ENCODE data around the gene VAV2.

Gene VAV2

DNA sequence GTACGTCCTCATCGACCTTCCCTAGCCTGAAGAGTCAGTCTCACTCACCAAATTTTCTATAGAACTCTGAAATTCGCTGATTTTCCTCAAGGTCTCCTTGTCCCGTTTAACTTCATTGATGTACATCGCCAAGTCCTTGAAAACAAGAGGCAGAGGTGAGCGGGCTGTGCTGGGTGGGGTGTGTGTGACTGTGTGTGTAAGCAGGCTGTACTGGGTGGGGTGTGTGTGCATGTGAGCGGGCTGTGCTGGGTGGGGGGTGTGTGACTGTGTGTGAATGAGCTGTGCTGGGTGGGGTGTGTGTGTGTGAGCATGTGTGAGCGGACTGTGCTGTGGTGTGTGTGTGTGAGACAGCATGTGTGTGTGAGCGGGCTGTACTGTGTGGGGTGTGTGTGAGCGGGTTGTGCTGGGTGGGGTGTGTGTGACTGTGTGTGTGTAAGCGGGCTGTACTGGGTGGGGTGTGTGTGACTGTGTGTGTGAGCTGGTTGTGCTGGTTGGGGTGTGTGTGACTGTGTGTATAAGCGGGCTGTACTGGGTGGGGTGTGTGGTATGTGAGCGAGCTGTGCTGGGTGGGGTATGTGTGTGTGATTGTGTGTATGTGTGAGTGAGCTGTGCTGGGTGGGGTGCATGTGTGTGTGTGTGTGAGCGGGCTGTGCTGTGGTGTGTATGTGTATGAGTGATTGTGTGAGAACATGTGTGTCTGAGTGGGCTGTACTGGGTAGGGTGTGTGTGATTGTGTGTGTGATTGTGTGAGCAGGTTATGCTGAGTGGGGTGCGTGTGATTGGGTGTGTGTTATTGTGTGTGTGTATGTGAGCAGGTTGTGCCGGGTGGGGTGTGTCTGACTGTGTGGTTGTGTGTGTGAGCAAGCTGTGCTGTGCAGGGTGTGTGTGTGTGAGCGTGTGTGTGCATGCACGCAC, 200.1 kb downstream of the VAV2 start:
- no peak for DNase-seq
- intact Hi-C loops (cut with DNase I) = loop anchor here (2.0 kb wide), 1 partner anchor 203 kb away; no protein-coding TSS in a partner anchor

DNA sequence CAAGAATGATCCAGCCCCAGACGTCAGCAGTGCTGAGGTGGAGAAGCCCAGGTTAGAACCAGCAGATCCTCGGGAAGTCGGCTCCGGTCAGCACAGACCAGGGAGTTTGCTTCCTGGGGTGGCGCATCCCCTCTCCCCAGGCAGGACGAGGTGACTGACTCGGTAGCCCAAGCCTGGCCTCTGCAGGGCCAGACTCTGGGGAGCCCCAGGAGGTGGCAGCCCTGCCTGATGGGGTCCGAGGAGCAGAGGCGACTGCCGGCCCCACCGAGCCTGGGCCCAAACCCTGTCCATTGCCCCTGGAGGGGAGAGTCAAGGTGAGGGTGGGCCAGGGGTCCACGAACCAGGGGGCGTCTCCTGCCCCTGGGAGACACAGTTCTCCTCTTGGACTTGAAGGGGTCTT, 201.1 kb downstream of the VAV2 start:
- intact Hi-C loops (cut with DNase I) = no loop called here
- no peak for DNase-seq

DNA sequence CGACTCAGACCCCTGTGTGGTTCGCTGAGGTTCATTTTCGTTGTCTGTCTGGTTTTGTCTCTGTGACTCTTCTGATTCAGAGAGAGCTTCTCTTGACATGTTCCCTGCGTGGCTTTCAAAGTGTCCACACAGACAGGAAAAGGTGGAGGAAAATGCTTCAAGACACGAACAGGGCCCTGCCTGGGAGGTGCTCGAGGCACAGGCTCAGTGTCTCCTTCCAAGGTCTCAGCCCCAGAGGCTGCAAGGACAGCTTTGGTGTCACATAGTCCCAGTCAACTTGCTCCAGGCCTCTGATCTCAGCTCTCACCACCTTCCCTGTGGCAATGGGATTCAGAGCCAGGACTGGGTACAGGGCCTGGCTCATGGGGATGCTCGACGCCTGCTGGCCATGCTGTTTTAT, 202.3 kb downstream of the VAV2 start:
- intact Hi-C loops (cut with DNase I) = no loop called here
- peak in 5 of 42 donors; percentile 15 to 48 (median 26) for DNase-seq

DNA sequence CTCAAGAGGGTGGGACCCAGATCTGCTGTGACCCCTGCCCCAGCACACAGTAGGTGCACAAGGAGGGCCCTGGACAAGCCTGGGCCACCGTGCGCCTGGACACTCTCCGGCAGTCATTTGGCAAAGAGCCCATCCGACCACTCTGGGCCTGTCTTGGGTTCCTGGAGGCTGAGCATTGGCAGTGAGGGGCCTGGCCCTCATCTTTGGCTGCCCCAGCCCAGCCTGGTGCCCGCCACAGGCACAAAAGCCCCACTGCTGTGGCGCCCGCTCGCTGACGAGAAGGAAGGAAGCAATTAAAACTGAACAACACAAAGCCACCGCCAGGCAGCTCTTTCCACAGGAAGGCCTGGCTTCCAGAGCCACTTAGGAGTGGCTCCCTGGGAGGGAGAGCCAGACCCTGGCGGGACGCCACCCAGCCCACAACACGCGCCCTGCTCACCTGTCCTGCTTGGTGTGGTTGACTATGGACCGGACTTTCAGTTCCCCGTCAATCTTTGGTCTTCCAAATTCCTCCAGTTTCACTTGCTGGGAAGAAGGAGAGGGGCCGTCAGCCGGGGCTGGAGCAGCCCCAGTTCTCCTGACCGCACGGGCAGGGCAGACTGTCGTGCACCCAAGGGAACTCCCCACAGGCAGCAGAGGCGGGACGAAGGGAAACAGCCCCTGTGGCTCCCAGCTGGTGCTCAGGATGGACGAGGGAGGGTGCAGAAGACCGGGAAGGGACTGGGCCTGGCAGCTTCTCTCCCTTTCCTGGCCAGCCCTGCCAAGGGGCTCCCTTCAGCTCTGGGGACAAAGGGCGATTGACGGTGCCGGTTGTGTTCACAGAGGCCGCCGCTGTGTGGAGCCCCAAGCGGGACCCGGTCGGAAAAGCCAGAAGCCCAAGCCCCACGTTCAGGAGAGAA, 203.1 kb downstream of the VAV2 start:
- peak; percentile 70 to 96 (median 90) for DNase-seq
- intact Hi-C loops (cut with DNase I) = no loop called here

DNA sequence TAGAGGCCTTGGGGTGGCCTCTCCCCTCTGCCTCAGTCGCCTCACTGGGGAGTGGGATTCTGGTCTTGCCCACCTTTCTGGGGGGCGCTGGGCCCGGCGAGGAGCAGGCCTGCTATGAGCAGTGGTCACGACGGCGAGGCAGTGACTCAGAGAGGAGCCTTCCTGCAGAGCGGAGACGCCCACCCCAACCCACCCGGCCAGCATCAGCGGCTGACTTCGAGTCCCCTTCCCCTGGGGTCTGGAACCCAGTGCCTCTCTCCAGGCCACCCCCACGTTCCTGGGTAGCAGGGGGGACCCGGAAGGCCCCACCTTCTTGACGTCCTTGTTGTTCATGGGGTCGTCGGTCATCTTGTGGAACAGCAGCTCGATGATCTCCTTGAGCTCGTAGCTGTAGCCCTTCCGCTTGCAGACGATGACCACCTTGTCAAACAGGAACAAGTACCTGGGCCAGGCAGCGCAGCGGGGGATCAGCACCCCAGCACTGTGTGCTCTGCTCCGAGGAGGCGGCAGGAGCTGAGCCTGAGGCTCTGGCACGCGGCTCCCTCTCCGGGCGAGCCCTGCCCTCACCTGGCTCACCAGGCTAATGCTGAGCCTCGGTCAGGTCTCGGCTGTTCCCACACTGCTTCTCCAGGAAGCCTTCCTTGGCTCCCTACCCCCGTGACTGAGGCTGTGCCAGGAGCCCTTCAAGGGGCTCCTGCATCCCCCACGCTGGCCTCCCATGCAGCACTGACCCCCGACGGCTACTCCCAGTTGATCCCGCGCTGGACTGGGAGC, 203.9 kb downstream of the VAV2 start:
- intact Hi-C loops (cut with DNase I) = no loop called here
- no peak for DNase-seq

DNA sequence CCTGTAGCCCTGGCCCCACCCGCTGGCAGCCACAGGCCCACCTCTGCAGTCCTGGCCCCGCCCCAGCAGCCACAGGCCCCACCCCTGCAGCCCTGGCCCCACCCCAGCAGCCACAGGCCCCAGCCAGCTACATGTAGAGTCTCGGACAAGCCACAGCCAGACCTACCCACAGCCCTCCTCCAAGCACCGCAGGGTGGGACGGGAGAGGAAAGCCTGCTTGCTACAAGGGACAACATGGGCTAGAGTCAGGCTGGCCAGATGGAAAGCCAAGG, 204.4 kb downstream of the VAV2 start:
- intact Hi-C loops (cut with DNase I) = no loop called here
- DNase-seq = peak in 9 of 42 donors; percentile 17 to 39 (median 25)

DNA sequence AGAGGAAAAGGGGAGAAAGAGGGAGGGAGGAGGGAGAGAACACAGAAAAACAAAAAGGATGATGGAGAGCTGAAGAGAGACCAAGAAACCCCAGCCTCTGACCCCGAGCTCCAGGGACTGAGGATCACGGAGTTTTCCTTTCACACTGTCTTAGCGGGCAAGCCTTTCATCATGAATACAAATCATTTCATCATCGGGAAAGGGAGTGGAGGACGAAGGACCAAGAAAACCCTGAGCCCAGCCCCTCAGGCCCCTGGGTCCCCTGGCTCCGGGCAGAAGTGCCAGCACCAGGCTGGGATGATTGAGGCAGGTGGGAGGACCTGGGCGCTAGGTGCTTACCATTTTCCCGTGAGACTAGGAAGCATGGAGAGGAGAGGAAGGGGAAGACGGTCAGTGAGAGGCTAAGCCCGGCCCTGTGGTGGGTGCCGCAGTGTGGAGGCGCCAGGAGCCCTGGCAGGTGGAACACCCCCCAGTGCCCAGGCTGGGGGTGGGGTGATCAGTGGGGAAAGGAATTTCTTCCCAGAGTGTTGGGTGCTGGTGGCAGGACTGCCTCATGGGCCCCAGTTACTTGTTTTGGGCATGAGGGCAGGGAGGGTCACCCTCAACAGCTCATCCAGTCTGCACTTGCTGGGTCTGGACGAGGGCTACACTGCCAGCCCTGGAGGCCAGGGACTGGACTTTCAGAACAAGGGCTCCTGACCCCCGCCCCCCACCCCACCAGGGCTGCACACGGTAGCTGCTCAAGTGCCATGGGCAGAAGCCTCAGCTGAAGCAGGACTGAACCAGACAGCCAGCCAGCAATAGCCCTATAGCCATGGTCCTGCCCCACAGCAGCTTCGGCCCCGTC, 205.0 kb downstream of the VAV2 start:
- DNase-seq = no peak
- intact Hi-C loops (cut with DNase I) = no loop called here

DNA sequence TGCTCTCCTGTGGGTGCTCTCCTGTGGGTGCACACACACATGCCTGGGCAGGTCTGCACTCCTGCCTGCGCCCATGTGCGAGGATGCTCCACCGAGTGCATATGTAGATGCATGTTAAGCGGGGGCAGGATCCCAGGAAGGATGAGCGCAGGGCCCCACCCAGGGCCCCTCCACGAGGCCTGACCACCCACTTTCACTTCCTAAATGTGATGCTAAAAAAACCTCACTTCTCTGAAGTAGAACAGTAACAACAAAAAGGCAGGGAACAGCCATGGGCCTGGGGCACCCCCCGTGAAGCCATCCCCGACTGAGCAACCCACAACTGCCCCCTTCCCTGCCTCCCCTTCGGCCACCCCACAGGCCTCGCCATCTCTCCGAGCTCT, 205.8 kb downstream of the VAV2 start:
- intact Hi-C loops (cut with DNase I) = no loop called here
- DNase-seq = peak in 1 of 42 donors; percentile 20

DNA sequence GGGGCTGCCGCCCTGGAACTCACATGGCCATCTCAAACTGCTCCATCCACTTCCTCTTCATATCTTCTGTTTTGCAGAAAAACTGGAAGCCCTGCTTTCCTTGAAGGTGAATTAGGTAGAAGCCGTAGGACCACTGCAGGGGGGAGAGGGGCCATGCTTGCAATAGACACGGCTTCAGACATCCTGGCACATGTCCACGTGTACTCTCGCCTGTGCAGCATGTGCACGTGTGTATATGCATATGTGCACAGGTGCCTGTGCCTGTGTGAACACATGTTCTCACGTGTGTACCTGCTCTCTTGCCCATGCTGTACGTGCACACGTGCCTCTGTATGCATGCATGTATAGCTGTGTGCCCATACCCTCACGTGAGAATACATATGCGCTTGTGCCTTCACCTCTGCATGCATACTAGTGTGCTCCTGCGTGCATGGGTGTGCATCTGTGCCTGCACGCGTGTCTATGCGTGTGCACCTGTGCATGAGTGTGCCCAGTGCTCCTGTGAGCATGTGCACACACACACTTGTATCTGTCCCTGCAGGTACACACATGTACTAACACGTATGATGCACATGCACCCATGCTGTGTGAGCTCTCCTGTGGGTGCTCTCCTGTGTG, 206.3 kb downstream of the VAV2 start:
- intact Hi-C loops (cut with DNase I) = no loop called here
- DNase-seq = no peak

DNA sequence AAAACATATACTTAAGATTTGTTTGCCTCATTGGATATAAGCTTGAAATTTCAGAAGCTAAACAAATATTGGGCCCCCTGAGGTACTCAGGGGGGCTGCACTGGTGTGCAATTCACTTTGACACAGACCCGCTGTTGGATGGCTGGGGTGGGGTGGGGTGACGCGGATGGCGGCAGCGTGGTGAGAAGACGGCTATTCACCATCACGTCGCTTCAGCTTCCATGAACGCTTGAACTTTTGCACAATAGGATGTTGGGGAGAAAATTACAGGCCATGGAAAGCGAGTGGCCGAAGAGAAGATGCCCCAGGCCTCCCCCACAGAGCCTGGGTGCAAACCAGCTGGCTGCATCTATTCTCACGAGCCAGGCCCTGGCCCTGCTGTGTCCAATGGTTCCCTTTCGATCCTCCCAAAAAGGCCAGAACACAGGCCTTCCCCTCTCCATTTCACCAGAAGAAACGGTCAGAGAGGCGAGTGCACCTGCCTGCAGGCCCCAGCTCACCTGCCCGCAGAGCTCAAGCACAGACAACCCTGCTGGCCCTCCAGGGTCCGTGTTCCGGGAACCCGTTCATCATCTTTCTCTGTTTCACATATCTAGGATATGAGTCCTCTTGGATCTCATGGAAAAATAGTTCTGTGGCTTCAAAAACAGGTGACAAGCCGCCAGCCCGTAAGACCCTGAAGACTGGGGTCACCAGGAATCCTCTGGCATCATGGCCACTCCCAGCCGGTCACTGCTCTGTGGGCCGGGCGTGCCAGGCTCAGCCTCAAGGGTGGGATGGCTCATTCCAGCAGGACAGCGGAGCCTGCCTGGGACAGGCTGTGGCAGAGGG, 207.2 kb downstream of the VAV2 start:
- DNase-seq = no peak
- intact Hi-C loops (cut with DNase I) = no loop called here

DNA sequence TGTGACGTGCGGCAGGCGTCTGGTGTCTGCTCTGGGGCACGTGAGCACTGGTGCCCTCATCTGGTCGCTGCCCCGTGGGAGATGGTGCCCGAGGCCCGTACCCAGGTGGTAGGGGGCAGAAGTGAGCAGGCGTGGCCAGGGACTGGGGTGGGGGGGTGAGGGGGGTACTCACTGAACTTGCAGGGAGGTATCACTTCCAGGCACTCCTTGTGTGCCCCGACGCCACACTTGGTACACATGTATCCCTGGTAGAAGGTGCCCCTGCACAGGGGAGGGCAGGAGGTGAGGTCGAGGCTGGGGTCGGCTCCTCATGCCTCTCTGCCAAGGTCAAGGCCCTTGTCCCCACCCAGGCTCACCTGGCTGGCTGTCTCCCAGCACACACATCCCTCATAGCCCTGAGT, 208.8 kb downstream of the VAV2 start:
- no peak for DNase-seq
- intact Hi-C loops (cut with DNase I) = no loop called here

DNA sequence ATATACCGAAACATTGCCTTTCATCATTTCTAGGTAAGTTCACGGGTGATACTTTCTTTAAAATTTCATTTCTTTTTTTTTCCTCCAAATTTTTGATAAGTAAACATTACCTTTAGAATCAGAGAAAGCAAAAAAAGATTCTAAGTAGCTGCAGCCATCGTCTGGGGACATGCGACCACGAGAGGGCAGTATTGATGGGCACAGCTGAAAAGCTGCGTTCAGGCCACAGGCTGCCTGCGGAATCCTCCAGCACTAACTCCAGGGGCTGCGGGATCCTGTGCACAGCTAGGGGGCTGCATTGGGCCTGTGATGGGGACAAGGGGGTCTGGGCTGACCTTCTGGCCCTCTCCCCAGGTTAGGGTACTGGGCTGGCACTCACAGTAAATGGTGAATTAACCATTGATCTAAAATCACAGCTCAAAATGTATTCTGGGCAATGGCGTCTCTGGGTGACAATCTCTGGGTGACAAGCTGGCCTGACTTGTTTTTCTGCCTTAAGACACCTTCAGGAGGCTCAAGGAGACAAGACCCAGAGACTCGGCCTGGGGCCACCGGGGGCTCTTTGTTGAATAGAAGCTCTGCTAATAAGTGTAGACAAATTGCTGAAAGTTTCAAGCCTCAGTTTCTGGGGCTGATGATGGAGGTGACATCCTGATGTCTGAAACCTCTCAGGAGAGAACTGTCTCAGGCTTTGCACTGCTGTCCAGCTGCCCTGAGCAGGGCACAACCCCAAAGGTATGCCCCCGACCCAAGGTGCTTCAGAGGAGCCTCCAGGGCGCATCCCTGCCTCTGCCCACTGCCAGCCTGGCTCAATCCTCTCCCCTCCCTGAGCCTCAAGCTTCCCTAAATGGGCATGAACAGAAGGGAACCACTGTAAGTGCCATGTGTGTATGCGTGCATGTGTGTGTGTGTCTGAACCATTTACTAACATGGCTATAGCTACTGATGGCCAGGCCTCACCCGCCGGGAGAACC, 209.7 kb downstream of the VAV2 start:
- intact Hi-C loops (cut with DNase I) = no loop called here
- peak; percentile 68 to 93 (median 84) for DNase-seq

DNA sequence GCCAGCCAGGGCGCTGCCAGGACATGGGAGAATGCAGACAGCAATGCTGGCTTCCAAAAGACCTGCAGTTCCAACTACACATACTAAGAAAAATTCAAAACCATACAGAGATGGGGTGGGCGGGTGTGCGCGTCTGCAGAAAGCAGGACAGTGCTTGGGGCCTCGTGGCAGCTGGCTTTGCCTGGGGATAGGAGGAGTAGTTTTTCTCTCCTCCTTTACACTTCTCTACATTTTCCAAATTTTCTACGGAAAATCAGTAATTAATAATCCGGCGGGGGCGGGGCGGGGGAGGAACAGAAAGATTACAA, 210.3 kb downstream of the VAV2 start:
- no peak for DNase-seq
- intact Hi-C loops (cut with DNase I) = no loop called here

DNA sequence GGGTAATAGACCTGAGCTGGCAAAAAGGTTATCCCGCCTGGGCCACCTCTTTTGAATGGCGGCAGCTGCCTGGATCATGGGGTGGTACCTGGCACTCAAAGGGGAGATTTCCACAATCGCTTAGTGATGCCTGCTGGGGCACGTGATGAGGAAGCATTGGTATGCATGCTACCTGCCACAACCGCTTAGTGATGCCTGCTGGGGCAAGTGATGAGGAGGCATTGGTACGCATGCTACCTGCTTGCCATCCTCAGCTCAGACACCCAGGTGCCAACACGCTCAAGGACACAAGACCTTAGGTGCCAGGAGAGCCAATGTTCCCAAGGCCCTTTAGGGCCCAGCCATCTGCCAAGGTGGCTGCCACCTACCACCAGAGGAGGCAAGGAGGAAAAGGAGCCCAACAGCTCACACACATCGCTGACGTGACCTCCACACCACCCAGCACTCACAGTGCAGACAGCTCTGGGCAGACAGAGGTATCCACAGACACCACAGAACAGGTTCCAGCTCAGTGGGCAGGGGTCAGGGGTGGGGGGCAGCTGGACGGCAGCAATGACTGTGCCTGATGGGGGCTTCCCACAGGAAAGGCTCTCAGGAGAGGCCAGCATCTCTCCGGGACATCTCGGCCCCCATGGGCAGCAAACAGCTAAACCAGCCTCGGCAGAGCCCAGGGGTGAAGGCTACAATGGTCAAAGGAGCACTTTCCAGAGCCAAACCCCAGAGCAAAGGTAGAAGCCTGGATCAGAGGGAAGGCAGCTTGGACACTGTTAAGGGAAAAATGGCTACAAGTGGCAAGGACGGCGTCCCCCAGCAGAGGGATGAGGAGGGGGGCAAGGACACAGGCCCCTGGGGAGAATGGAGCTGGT, 210.9 kb downstream of the VAV2 start:
- intact Hi-C loops (cut with DNase I) = no loop called here
- no peak for DNase-seq

DNA sequence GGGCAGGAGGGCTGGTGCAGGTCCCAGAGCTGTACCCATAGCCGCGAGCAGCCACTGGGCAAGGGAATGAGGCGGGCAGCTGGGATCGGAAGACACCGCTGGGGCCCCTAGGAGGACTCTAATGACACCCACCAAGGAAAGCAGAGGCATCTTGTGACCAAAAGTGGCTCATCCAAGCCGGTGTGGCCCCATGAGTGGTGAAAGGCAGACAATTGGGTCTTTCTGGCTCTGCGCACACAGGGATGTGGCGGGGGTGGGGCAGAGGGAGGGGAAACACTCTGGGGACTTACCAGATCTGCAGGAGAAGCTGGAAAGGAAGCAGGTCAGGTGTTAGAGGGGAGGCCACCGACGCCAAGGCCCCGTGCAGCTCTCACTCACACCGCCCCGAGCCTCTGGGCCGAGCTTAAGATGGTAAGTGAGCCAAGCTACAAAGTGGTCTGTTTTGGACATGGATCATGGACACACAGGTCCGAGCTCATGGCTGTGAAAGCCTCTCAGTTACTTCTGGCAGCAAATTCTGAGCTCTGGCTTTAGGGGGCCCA, 211.6 kb downstream of the VAV2 start:
- DNase-seq = no peak
- intact Hi-C loops (cut with DNase I) = no loop called here
